HG03039 (cell line): ENCODE data around the gene SUPT16H.
"Not testable (repeated sequence)": the region's sequence is repeated elsewhere in the genome, so short reads cannot be mapped to it uniquely, and the experiment has no call there.

Experiments used
- ATAC-seq: cut with Tn5 transposase; IDR thresholded peaks from one replicate; pipeline ENCODE4 v1.9.1; 2021; ENCODE audit warnings: mild to moderate bottlenecking, moderate library complexity; ENCODE audit not compliant: unreplicated experiment

Gene SUPT16H

GRCh38 chr14:21383848-21384493, at the start of gene SUPT16H:
Gene SUPT16H, minus strand, starts transcription at chr14:21384019. Its CDS starts 92 bp downstream, at chr14:21383927.
- ATAC-seq = peak; percentile 90

DNA sequence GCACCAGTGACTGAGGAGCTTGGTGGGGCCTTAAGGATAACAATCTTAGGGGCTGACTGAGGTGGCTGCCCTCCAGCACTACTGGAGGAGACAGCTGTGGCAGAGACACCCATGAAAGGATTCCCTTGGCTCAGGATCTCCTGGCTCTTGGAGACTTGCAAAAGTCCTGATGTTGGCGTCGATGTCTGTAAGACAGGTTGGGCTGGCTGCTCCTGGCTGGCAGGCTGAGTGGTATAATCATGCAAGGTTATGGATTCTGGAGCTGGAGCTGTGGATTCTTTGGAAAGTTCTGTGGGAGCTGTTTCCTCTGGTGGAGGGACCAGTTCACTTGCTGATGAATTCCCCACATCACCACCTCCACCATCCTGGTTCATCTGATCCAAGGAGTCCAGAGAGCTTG, 47.3 kb upstream of the SUPT16H start:
- ATAC-seq = no peak

DNA sequence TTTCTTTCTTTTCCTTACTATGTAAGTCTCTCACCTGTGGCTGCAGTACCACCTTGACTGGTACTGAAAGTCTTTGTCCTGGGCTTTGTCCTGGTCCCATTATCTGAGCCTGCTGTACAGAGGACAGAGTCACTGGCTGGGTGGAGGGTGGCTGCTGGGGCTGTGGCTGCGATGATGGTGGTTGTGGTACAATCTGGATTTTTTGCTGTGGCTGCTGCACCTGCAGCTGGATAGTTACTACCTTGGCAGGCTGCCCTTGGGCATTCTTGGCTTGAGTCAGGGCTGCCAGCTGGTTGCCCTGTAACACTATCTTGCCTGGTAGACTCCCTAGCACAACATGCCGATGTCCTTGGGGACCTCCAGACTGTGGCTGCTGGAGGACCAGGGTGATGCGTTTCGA, 45.1 kb upstream of the SUPT16H start:
- ATAC-seq = no peak

DNA sequence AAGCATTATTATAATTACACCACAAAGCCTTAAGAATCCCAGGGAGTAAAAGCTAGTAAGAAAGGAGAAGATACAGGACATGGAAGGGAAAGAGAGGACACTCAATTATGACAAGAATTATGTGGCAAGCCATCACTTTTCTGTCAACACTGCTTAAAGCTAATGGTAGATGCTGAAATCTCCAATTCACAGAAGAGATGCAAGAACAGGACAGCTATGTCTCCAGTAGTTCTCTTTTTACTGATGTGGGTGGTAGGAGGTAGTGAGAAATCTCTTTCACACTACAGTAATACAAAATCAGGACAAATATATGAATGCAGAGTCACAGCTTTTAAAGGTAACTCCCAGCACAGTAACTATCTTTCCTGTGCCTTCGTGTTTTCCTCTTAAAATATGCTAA, 42.9 kb upstream of the SUPT16H start:
- no peak for ATAC-seq

GRCh38 chr14:21419528-21419927, 35.7 kb upstream of the SUPT16H start:
- no peak for ATAC-seq

- ATAC-seq = no peak
These were observed 31.5 kb upstream of the SUPT16H start for GRCh38 chr14:21415329-21415728.

DNA sequence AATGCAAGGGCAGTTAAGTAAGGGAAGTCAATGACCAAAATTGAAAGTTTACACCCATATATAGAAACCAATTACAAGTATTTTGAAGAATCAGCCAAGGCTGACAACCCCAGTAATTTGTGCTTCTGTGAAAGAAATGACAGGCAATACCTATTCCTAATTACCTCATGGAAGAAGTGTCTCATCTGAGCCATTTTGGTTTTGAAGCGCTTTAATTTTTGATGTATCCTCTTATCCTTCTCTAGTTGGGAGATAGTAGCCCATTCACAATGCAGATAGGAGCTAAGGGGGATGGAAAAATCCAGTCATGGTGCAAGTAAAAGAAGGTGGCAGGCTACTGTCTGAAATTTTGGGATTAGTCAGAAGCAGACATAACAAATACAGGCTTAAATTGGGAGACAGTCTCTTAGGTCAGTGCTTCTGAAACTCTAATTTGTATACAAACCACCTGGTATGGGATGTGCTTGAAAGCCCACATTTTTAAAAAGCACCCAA, 30.4 kb upstream of the SUPT16H start:
- ATAC-seq = no peak

DNA sequence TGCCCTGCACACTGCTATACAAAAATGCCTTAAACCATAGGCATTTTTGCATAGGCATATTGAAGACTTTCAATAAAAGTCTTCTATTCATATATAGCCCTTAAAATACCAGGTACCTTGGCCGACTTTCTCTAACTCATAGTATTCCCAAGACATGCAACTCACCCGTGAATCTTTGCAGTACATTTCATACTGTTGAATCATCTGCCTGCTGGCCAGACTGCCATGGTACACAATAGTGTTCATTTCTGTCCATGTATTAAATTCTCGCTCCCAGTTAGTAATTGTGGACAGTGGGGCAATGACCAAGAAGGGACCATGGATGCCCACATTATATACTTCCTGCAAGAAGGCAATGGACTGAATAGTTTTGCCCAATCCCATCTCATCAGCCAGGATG, 24.3 kb upstream of the SUPT16H start:
- no peak for ATAC-seq

DNA sequence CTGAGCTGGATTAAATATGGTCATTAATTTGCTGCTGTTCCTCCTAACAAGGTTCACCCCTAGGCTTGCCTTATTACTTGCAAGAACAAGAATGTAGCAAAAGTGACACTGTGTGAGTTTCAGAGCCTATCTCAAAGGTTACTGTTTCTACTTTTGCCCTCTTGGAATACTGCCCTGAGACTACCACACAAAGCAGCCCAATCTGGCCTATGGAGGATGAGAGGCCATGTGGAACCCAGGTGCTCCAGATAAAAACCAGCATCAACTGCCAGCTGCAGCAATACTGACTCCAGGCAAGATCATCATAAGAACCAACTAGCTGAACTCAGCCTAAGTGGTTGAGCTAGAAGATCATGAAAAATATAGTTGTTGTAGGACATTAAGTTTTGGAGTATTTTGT, 22.4 kb upstream of the SUPT16H start:
- no peak for ATAC-seq

GRCh38 chr14:21405097-21405496, 21.3 kb upstream of the SUPT16H start:
- ATAC-seq = no peak

DNA sequence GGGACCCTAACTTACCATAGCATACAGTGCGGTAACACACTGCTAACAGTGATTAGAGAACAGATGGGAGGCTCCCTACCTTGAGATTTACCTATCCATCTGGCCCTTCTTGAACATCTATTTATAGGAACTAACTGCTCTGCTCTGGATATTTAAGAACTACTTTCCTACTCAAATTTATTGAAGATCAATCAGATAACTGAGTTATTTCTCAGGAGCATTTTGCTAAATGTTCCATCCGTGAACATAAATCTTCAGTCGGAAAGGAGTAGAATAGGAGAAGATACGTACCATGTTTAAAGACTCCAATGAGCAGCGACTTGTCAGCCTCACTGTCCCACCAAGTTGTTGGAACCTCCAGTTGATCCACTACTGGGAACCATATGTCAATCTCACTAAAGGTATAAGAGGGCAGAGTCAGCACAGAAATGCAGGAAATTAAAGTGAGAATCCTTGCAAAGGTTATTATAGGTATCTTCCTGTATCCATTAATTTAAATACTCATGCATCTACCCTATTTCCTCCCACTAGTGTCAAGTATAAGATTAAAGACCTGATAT, 15.6 kb upstream of the SUPT16H start:
- ATAC-seq = no peak

DNA sequence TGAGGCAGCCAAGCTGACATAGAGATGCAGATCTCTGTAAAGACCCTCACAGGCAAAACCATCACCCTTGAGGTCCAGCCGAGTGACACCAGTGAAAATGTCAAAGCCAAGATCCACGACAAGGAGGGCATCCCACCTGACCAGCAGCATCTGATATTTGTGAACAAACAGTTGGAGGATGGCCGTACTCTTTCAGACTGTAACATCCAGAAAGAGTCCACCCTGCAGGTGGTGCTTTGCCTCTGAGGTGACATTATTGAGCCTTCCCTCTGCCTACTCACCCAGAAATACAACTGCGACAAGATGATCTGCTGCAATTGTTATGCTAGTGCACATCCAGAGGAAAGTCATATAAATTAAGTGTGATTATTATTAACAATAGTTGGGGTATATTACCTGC, 15.1 kb upstream of the SUPT16H start:
- ATAC-seq = no peak

DNA sequence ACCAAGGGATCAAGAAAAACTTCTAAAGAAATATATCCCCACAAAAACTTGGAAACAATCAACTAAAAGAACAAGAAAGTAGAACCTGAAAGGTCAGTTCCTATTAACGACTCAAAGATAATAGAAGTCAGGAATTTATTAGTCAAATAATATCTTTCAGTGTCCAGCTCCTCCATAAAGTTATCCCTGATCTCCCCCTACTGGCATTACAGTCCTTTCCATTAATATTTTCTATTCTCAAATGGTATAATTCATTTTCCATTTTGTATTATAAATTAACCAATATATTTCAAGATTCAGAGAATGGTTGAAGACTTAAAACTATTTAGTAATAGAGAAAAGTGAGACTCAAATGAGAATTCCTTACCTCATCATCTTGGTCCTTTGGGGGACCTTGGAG, 11.6 kb upstream of the SUPT16H start:
- no peak for ATAC-seq

- no peak for ATAC-seq
These were observed 1.5 kb upstream of the SUPT16H start for GRCh38 chr14:21385188-21385904.

DNA sequence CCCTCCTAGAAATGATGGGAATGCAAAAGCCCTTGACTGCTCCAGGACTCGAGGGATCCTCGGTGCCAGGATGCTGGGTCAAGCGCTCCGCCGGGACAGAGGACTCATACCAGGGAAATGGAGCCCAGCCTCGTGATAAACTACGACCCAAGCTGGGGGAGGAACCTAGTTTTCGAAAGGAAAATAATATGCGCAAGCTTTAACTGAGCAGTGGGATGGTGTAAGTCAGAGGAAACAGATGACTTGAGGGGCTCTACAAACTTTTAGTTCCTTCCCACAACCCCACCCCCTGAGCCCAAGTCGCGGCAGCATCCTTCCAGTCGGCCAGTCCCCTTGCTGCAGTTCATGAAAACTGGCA, 654 bp upstream of the SUPT16H start:
- ATAC-seq = peak; percentile 20

- no peak for ATAC-seq
These were observed 652 bp downstream of the SUPT16H start for GRCh38 chr14:21382886-21383847.

GRCh38 chr14:21382095-21382494, 1.7 kb downstream of the SUPT16H start:
- no peak for ATAC-seq

DNA sequence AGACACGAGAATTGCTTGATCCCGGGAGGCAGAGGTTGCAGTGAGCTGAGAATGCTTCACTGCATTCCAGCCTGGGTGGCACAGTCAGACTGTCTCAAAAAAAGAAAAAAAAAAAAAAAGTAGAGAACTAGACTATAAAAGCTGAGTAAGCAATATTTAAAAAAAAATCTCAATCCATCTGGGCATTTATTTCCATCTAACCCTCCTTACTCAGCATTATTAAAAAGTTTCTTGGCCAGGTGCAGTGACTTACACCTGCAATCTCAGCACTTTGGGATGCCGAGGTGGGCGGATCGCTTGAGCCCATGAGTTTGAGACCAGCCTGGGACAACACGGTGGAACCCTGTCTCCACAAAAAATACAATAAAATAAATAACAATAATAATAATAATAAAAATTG, 4.5 kb downstream of the SUPT16H start:
- no peak for ATAC-seq

DNA sequence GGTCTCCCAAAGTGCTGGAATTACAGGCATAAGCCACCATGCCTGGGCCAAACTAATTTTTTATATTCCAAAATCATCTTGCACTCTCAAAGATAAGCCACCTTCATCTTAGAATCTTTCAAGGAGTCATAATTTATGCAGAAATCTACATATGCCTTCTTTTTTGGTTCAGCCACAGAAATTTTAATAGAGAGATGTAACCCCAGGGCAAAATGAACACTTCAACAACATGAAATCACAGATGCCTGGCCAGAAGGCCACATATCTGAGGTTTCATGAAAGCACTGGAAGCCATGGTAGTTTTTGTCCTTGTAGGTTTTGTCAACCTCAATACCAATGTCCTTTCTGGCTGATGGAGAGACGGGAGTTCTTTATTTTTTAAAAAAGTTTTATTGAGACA, 9.8 kb downstream of the SUPT16H start:
- ATAC-seq = no peak

DNA sequence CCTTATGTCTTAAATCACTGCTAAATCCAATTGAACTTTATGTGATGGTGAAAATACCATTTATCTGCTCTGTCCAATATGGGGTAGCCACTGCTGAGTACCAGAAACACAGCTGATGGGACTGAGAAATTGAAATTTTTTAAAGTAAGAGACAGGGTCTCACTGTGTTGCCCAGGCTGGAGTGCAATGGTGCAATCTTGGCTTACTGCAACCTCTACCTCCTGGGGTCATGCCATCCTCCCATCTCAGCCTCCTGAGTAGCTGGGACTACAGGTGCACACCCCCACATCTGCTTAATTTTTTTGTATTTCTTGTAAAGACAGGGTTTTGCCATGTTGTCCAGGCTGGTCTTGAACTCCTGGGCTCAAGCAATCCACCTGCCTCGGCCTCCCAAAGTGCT, 11.0 kb downstream of the SUPT16H start:
- not testable (repeated sequence) for ATAC-seq
